ENCODE results near the gene GLE1.

Gene GLE1

DNA sequence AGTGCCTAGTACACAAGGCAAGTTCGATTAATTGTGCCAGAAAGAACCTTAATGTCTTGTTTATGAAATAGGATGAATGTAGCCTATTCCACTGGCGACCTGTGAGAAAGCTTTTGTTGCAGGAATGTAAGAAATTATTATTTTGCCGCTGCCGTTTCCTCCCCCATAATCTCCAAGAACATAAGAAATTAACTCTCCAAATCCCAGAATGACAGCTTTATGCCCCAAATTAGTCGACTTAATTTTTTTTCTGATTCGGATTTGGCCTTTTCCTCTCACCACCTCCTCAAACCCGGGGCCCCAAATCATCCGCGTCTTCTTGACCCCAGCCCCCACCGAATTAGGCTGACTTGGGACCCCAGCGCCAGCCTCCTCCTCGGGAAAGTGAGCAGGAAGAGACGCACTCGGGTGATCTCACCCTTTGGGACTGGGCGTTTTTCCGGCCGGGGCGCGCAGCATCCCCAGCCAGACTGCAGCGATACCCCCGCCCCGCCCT is 47.2 kb downstream of the GLE1 start:
- Histone ChIP-seq H3K36me3 (ENCODE audit: control insufficient read depth in 2 of 2, insufficient read depth in 1 of 2, low read length in 2 of 2) (no peaks in the 10 kb centered on the region), H3K4me3 (ENCODE audit: low read depth, low read length) (peak overlapping the region; percentile 77), H3K9me3 (ENCODE audit: control insufficient read depth, insufficient read depth, low read depth, low read length) (no peaks in the 10 kb centered on the region), H3K27ac (ENCODE audit: extremely low read depth, low read depth, low read length) (peak overlapping the region; percentile 38; the same call in 1 of the 2 replicates), H3K4me1 (ENCODE audit: control insufficient read depth, insufficient read depth, low read length) (peaks cover 9% of the 10 kb centered on the region)
- ChIA-PET CTCF (interaction anchor here (0.5 to 2.5 kb wide), 6 partner anchors 10 to 459 kb away, joined by 3 to 12 read pairs (median 3); no protein-coding TSS in a partner anchor), POLR2A (interaction anchor here (0.8 to 3.0 kb wide), 24 partner anchors 7 to 359 kb away, joined by 3 to 20 read pairs (median 6); partner anchors contain the start of genes GLE1, ODF2 and URM1)
- TF ChIP-seq, protein P1, sequence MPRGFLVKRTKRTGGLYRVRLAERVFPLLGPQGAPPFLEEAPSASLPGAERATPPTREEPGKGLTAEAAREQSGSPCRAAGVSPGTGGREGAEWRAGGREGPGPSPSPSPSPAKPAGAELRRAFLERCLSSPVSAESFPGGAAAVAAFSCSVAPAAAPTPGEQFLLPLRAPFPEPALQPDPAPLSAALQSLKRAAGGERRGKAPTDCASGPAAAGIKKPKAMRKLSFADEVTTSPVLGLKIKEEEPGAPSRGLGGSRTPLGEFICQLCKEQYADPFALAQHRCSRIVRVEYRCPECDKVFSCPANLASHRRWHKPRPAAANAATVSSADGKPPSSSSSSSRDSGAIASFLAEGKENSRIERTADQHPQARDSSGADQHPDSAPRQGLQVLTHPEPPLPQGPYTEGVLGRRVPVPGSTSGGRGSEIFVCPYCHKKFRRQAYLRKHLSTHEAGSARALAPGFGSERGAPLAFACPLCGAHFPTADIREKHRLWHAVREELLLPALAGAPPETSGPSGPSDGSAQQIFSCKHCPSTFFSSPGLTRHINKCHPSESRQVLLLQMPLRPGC (tag by site-specific recombination; IDR thresholded peaks at IDR 0.05) = 0 out of 2 replicates have a peak, but pooled peaks have one; percentile 7
- TF ChIP-seq, protein P2, sequence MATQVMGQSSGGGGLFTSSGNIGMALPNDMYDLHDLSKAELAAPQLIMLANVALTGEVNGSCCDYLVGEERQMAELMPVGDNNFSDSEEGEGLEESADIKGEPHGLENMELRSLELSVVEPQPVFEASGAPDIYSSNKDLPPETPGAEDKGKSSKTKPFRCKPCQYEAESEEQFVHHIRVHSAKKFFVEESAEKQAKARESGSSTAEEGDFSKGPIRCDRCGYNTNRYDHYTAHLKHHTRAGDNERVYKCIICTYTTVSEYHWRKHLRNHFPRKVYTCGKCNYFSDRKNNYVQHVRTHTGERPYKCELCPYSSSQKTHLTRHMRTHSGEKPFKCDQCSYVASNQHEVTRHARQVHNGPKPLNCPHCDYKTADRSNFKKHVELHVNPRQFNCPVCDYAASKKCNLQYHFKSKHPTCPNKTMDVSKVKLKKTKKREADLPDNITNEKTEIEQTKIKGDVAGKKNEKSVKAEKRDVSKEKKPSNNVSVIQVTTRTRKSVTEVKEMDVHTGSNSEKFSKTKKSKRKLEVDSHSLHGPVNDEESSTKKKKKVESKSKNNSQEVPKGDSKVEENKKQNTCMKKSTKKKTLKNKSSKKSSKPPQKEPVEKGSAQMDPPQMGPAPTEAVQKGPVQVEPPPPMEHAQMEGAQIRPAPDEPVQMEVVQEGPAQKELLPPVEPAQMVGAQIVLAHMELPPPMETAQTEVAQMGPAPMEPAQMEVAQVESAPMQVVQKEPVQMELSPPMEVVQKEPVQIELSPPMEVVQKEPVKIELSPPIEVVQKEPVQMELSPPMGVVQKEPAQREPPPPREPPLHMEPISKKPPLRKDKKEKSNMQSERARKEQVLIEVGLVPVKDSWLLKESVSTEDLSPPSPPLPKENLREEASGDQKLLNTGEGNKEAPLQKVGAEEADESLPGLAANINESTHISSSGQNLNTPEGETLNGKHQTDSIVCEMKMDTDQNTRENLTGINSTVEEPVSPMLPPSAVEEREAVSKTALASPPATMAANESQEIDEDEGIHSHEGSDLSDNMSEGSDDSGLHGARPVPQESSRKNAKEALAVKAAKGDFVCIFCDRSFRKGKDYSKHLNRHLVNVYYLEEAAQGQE (tag by site-specific recombination; IDR thresholded peaks at IDR 0.05) = no peak
- no peak for TF ChIP-seq ZNF530 (tag by site-specific recombination; IDR thresholded peaks at IDR 0.05; ENCODE audit: low read depth)
- no peak for TF ChIP-seq ZNF621 (tag by site-specific recombination; IDR thresholded peaks at IDR 0.05)
- TF ChIP-seq TRIM28 (IDR thresholded peaks at IDR 0.05; ENCODE audit: borderline replicate concordance, low read length) = no peak
- TF ChIP-seq ZNF433 (tag by site-specific recombination; IDR thresholded peaks at IDR 0.05; ENCODE audit: low read depth) = no peak
- no peak for TF ChIP-seq HOXA7 (CRISPR knock-in tag; IDR thresholded peaks at IDR 0.05; ENCODE audit: borderline replicate concordance)
- TF ChIP-seq ZSCAN30 (tag by site-specific recombination; IDR thresholded peaks at IDR 0.05) = no peak
- TF ChIP-seq ZNF660 (tag by site-specific recombination; IDR thresholded peaks at IDR 0.05) = peak; percentile 51; the same call in 1 of the 2 replicates
- TF ChIP-seq FEZF1 (tag by site-specific recombination; IDR thresholded peaks at IDR 0.05) = no peak
- TF ChIP-seq ZNF549 (tag by site-specific recombination; IDR thresholded peaks at IDR 0.05) = no peak
- TF ChIP-seq ZNF501 (tag by site-specific recombination; IDR thresholded peaks at IDR 0.05) = 0 out of 2 replicates have a peak, but pooled peaks have one; percentile 20
- TF ChIP-seq ZSCAN23 (tag by site-specific recombination; IDR thresholded peaks at IDR 0.05) = no peak
- no peak for TF ChIP-seq SETDB1 (IDR thresholded peaks at IDR 0.05; ENCODE audit: insufficient read length, low read length)
- no peak for TF ChIP-seq KLF7 (tag by site-specific recombination; IDR thresholded peaks at IDR 0.05; ENCODE audit: borderline replicate concordance)
- TF ChIP-seq ZNF707 (tag by site-specific recombination; IDR thresholded peaks at IDR 0.05) = no peak
- TF ChIP-seq ZNF629 (tag by site-specific recombination; IDR thresholded peaks at IDR 0.05) = no peak
- no peak for TF ChIP-seq ZNF362 (tag by site-specific recombination; IDR thresholded peaks at IDR 0.05)
- TF ChIP-seq ZBTB11 (tag by site-specific recombination; conservative IDR thresholded peaks at IDR 0.05; ENCODE audit: low read depth) = no peak
- no peak for TF ChIP-seq ZNF791 (tag by site-specific recombination; IDR thresholded peaks at IDR 0.05)
- peak; percentile 63 for TF ChIP-seq IKZF3 (tag by site-specific recombination; IDR thresholded peaks at IDR 0.05)
- TF ChIP-seq, protein P3, sequence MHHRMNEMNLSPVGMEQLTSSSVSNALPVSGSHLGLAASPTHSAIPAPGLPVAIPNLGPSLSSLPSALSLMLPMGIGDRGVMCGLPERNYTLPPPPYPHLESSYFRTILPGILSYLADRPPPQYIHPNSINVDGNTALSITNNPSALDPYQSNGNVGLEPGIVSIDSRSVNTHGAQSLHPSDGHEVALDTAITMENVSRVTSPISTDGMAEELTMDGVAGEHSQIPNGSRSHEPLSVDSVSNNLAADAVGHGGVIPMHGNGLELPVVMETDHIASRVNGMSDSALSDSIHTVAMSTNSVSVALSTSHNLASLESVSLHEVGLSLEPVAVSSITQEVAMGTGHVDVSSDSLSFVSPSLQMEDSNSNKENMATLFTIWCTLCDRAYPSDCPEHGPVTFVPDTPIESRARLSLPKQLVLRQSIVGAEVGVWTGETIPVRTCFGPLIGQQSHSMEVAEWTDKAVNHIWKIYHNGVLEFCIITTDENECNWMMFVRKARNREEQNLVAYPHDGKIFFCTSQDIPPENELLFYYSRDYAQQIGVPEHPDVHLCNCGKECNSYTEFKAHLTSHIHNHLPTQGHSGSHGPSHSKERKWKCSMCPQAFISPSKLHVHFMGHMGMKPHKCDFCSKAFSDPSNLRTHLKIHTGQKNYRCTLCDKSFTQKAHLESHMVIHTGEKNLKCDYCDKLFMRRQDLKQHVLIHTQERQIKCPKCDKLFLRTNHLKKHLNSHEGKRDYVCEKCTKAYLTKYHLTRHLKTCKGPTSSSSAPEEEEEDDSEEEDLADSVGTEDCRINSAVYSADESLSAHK (tag by site-specific recombination; IDR thresholded peaks at IDR 0.05) = no peak
- TF ChIP-seq SP7 (tag by site-specific recombination; IDR thresholded peaks at IDR 0.05) = no peak; the same call in 1 of the 2 replicates
- no peak for TF ChIP-seq ZBTB21 (tag by site-specific recombination; IDR thresholded peaks at IDR 0.05)

Data from HEK293 (cell line).